GM23248 (cell line): ENCODE results near the gene CCL4L2. TPM values are rescaled to one million over a fixed set of nuclear protein-coding genes. Genes with fewer than 3 reads are reported as not detected.
"Not testable (repeated sequence)": the region's sequence is repeated elsewhere in the genome, so short reads cannot be mapped to it uniquely, and the experiment has no call there.

Experiments used
- DNase-seq: peaks from one replicate; pipeline ENCODE4 v3.0.0-alpha.2; 2015
- H2AFZ ChIP-seq: fragments of 200-600 bp; sonication (generic); 2 replicates; pipeline ENCODE4 v1.6.1; 2016; ENCODE audit warnings: antibody characterized with exemption
- H3F3A ChIP-seq: fragments of 200-600 bp; sonication (generic); 2 replicates; pipeline ENCODE4 v1.6.1; 2016; ENCODE audit warnings: mild to moderate bottlenecking, antibody characterized with exemption, mixed run types; ENCODE audit not compliant: insufficient read depth
- H3K27ac ChIP-seq: fragments of 200-600 bp; sonication (generic); 2 replicates; pipeline ENCODE4 v1.5.1; 2016; ENCODE audit warnings: mild to moderate bottlenecking
- H3K27me3 ChIP-seq: fragments of 200-600 bp; sonication (generic); replicated peaks from 2 replicates; pipeline ENCODE4 v1.6.1; 2016; ENCODE audit warnings: mild to moderate bottlenecking; ENCODE audit not compliant: insufficient read depth
- H3K36me3 ChIP-seq: fragments of 200-600 bp; sonication (generic); 2 replicates; pipeline ENCODE4 v1.6.1; 2016; ENCODE audit warnings: low read depth, mild to moderate bottlenecking
- H3K4me1 ChIP-seq: fragments of 200-600 bp; sonication (generic); 2 replicates; pipeline ENCODE4 v1.6.1; 2016; ENCODE audit warnings: mild to moderate bottlenecking; ENCODE audit not compliant: insufficient read depth
- H3K4me2 ChIP-seq: fragments of 200-600 bp; sonication (generic); one replicate; pipeline ENCODE4 v1.6.1; 2016; ENCODE audit warnings: mild to moderate bottlenecking; ENCODE audit not compliant: unreplicated experiment
- H3K4me3 ChIP-seq: fragments of 200-600 bp; sonication (generic); 2 replicates; pipeline ENCODE4 v1.5.1; 2016; ENCODE audit warnings: mild to moderate bottlenecking
- H3K79me2 ChIP-seq: fragments of 200-600 bp; sonication (generic); 2 replicates; pipeline ENCODE4 v1.6.1; 2016; ENCODE audit warnings: mild to moderate bottlenecking; ENCODE audit not compliant: insufficient read depth
- H3K9ac ChIP-seq: fragments of 200-600 bp; sonication (generic); 2 replicates; pipeline ENCODE4 v1.6.1; 2016; ENCODE audit warnings: mild to moderate bottlenecking
- H3K9me2 ChIP-seq: fragments of 200-600 bp; sonication (generic); 2 replicates; pipeline ENCODE4 v1.6.1; 2016; ENCODE audit warnings: mixed run types, mild to moderate bottlenecking, moderate library complexity; ENCODE audit not compliant: insufficient read depth
- H3K9me3 ChIP-seq: fragments of 200-600 bp; sonication (generic); one replicate; pipeline ENCODE4 v1.6.1; 2017; ENCODE audit warnings: low read depth
- H4K20me1 ChIP-seq: fragments of 200-600 bp; sonication (generic); 2 replicates; pipeline ENCODE4 v1.6.0; 2016; ENCODE audit not compliant: insufficient read depth
- EZH2 ChIP-seq: fragments of 200-600 bp; sonication (generic); IDR thresholded peaks from 2 replicates; pipeline ENCODE4 v1.6.1; 2018; ENCODE audit warnings: antibody characterized with exemption, mild to moderate bottlenecking; ENCODE audit not compliant: insufficient read depth, poor library complexity, severe bottlenecking
- EZH2phosphoT487 ChIP-seq: fragments of 200-600 bp; sonication (generic); IDR thresholded peaks from 2 replicates; pipeline ENCODE4 v1.6.1; 2018; ENCODE audit warnings: antibody characterized with exemption, moderate library complexity, mild to moderate bottlenecking, low read depth; ENCODE audit not compliant: insufficient read depth
- WGBS, 2 experiments: methylation state at CpG; one replicate each; pipeline ENCODE4 v1.1.6; 2015 to 2017; ENCODE audit warnings: low lambda C conversion rate in 2 of 2, low coverage in 1 of 2; ENCODE audit errors: missing lambda C conversion rate in 2 of 2; 5-methylcytosine and 5-hydroxymethylcytosine counted together
- in situ Hi-C: fragments of 300-500 bp; cut with MboI; formaldehyde crosslinking; loops from 2 replicates; pipeline ENCODE4 v1.15.0; 2020
- polyA plus RNA-seq: library from polyadenylated mRNA; unstranded; fragments of >200 nt; fragmentation: Nextera tagmentation; extraction: Ambion mirVana; gene quantifications from 2 replicates; pipeline ENCODE4 v1.2.1, GENCODE V29; 2016
- total RNA-seq: library from RNA; depleted of rRNA; stranded (reverse); fragments of >200 nt; shearing (Covaris generic); gene quantifications from 2 replicates; pipeline ENCODE4 v1.2.3, GENCODE V29; 2014

Gene CCL4L2
- total and polyA plus RNA-seq, 2 experiments from 2014 or later, result 0.69 TPM; not detected in 1

GRCh38 chr17:36185416-36185815, 25.4 kb upstream of the CCL4L2 start:
- no peak overlapping the region for H3K4me2 ChIP-seq
- H3K36me3 ChIP-seq, result no peaks in the 10 kb centered on the region
- no peak overlapping the region for H3K27ac ChIP-seq
- 0 out of 2 replicates have a peak, but pooled peaks cover 5% of the 10 kb centered on the region for H3K4me1 ChIP-seq
- no peaks in the 10 kb centered on the region for H3F3A ChIP-seq
- H3K9me2 ChIP-seq, result no peaks in the 10 kb centered on the region
- H2AFZ ChIP-seq, result no peak overlapping the region
- H3K9me3 ChIP-seq, result no peaks in the 10 kb centered on the region
- no peaks in the 10 kb centered on the region for H4K20me1 ChIP-seq
- peaks cover 13% of the 10 kb centered on the region for H3K79me2 ChIP-seq
- no peaks in the 10 kb centered on the region for H3K27me3 ChIP-seq
- 69% methylated on average over 2 of the region's 2 CpGs for WGBS, 2 experiments
- TF ChIP-seq EZH2 (no peak), EZH2phosphoT487 (no peak)
- H3K9ac ChIP-seq, result no peak overlapping the region
- H3K4me3 ChIP-seq, result no peak overlapping the region
- in situ Hi-C loops, result no loop called here
- no peak for DNase-seq

GRCh38 chr17:36186810-36187763, 23.8 kb upstream of the CCL4L2 start:
- H3K9me3 ChIP-seq, H3K27ac ChIP-seq, H3K9me2 ChIP-seq, H3K4me2 ChIP-seq, H2AFZ ChIP-seq, H3K27me3 ChIP-seq, H3K4me3 ChIP-seq, DNase-seq, H4K20me1 ChIP-seq, H3K9ac ChIP-seq, H3K4me1 ChIP-seq, in situ Hi-C loops, H3F3A ChIP-seq, H3K36me3 ChIP-seq: not testable (repeated sequence)
- peaks cover 13% of the 10 kb centered on the region for H3K79me2 ChIP-seq
- 87 to 94% methylated on average over 13 of the region's 13 CpGs for WGBS, 2 experiments

DNA sequence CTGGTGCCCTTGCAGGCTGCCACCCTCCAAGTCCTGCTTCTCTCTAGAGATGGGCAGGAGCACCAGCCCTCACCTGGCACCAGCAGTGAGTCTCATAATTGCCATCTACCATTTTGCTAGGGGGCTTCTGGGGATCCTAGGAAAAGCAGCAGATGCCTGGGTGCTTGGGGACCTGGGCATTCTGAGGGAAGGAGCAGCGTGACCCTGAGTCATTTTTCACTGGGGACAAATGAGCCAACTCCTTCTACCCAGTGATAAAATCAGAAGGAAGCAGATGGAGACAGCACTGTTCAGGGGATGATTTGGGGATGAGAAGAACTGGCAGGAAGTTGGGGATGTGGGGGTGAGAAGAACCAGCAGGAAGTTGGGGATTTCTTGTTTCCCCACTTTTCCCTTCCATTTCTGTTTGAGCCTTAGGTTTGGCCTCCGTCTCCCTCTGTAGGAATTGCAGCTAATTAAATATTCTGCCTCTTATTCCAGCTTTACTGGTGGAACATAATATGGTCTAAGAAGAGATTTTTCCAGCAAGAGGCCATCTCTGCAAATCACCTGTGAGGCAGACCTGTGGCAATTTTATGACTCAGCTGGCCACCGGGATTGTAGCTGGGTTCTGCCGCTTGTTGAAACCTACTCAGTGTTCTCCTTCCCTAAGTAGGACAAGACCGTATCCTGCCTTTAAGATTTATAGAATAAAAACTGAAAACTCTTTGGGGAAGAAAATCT, 22.8 kb upstream of the CCL4L2 start:
- Histone ChIP-seq H3F3A (peaks cover 15% of the 10 kb centered on the region; the same call in 1 of the 2 replicates), H3K4me1 (peaks cover 18% of the 10 kb centered on the region), H3K79me2 (peaks cover 13% of the 10 kb centered on the region)
- WGBS, 2 experiments, result 67 to 73% methylated on average over 5 of the region's 5 CpGs
- in situ Hi-C loops, H2AFZ ChIP-seq, DNase-seq, H3K9me3 ChIP-seq, H3K27me3 ChIP-seq, H3K4me2 ChIP-seq, H3K9ac ChIP-seq, H3K9me2 ChIP-seq, H3K4me3 ChIP-seq, H4K20me1 ChIP-seq, H3K36me3 ChIP-seq, H3K27ac ChIP-seq: not testable (repeated sequence)

- Histone ChIP-seq H3K79me2 (peaks cover 9% of the 10 kb centered on the region), H3K36me3 (no peaks in the 10 kb centered on the region), H3K27ac (no peak overlapping the region), H3K4me3 (no peak overlapping the region), H3K9ac (no peak overlapping the region), H2AFZ (no peak overlapping the region), H4K20me1 (no peaks in the 10 kb centered on the region), H3K9me3 (no peaks in the 10 kb centered on the region), H3K4me2 (no peak overlapping the region), H3K27me3 (no peaks in the 10 kb centered on the region), H3F3A (peaks cover 21% of the 10 kb centered on the region; the same call in 1 of the 2 replicates), H3K9me2 (no peaks in the 10 kb centered on the region), H3K4me1 (peaks cover 16% of the 10 kb centered on the region)
- 47 to 52% methylated on average over 7 of the region's 7 CpGs for WGBS, 2 experiments
- DNase-seq, result no peak
- TF ChIP-seq EZH2, result no peak
- no peak for TF ChIP-seq EZH2phosphoT487
- in situ Hi-C loops, result no loop called here
Observed at GRCh38 chr17:36188891-36189306, 22.0 kb upstream of the CCL4L2 start.

DNA sequence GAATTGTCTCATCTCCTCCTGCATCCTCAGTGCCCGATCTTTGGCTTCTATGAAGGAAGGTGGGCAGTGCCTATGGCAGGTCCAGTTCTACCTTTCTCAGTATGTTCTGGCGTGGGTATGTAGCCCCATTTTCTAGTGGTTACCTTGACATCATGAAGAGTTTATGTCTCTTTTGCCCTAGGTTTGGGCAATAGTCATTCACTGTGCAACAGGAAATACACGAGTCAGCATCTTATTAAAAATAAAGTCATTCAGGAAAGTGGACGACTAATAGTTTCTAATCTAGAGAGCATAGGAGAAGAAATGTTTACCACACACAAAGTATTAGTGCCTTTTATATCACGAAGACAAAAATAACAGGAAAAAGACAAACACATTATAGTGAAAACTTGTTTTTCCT, 20.9 kb upstream of the CCL4L2 start:
- H4K20me1 ChIP-seq, DNase-seq, H3K9me3 ChIP-seq, H3K9ac ChIP-seq, H3K4me3 ChIP-seq, in situ Hi-C loops, H3K79me2 ChIP-seq, H3K9me2 ChIP-seq, H3K27me3 ChIP-seq, H3K36me3 ChIP-seq, H2AFZ ChIP-seq, H3K4me2 ChIP-seq, H3K27ac ChIP-seq: not testable (repeated sequence)
- H3K4me1 ChIP-seq, result peaks cover 14% of the 10 kb centered on the region
- WGBS, 2 experiments, result 58 to 59% methylated on average over 5 of the region's 5 CpGs
- H3F3A ChIP-seq, result peaks cover 21% of the 10 kb centered on the region; the same call in 1 of the 2 replicates

- DNase-seq, in situ Hi-C loops, H3K9me3 ChIP-seq, H3K9me2 ChIP-seq, H2AFZ ChIP-seq, H3K27ac ChIP-seq, H3K4me2 ChIP-seq, H3K36me3 ChIP-seq, H3K9ac ChIP-seq, H3K79me2 ChIP-seq, H3K4me3 ChIP-seq, H4K20me1 ChIP-seq, H3K27me3 ChIP-seq: not testable (repeated sequence)
- H3K4me1 ChIP-seq, result peaks cover 14% of the 10 kb centered on the region
- H3F3A ChIP-seq, result peaks cover 21% of the 10 kb centered on the region; the same call in 1 of the 2 replicates
- WGBS, 2 experiments, result 84 to 86% methylated on average over 9 of the region's 9 CpGs
Observed at GRCh38 chr17:36190549-36191330, 20.1 kb upstream of the CCL4L2 start.
